GM12878 (cell line): ENCODE data around the gene IL18R1. TPM values are rescaled to one million over a fixed set of nuclear protein-coding genes. Genes with fewer than 3 reads are reported as not detected.

Experiments
- BHLHE40 ChIP-seq, 2 experiments: fragments of 450-650 bp in 1 of 2; IDR thresholded peaks; 2 replicates each; pipeline ENCODE4 v1.6.1; 2011 to 2017; ENCODE audit warnings: low read depth in 2 of 2, borderline replicate concordance in 1 of 2, improper control_type of control experiment in 1 of 2, low read length in 1 of 2, mild to moderate bottlenecking in 1 of 2
- CHD1 ChIP-seq: IDR thresholded peaks from 2 replicates; pipeline ENCODE4 v1.6.1; 2012; ENCODE audit warnings: low read depth, low read length, improper control_type of control experiment
- CHD4 ChIP-seq: fragments of 200-600 bp; sonication (generic); IDR thresholded peaks from 2 replicates; pipeline ENCODE4 v1.6.1; 2016; ENCODE audit warnings: mild to moderate bottlenecking
- EZH2 ChIP-seq: IDR thresholded peaks from 2 replicates; pipeline ENCODE4 v1.6.1; 2012; ENCODE audit warnings: low read depth, mild to moderate bottlenecking, control low read depth, inconsistent platforms, low read length, borderline replicate concordance; ENCODE audit not compliant: control insufficient read depth
- FOXM1 ChIP-seq: IDR thresholded peaks from 2 replicates; pipeline ENCODE4 v1.6.1; 2012; ENCODE audit warnings: low read depth, mild to moderate bottlenecking, inconsistent platforms, low read length, moderate library complexity
- GABPA ChIP-seq: IDR thresholded peaks from 2 replicates; pipeline ENCODE4 v1.6.1; 2014; ENCODE audit warnings: antibody characterized with exemption, low read depth, mild to moderate bottlenecking, inconsistent platforms
- MYC ChIP-seq: IDR thresholded peaks from 2 replicates; pipeline ENCODE4 v1.6.1; 2011; ENCODE audit warnings: mild to moderate bottlenecking, low read length, moderate library complexity, inconsistent platforms; ENCODE audit not compliant: insufficient read depth, insufficient replicate concordance, insufficient read length, severe bottlenecking
- NR2C2 ChIP-seq: IDR thresholded peaks from 2 replicates; pipeline ENCODE4 v1.6.1; 2011; ENCODE audit warnings: borderline replicate concordance, low read depth; ENCODE audit not compliant: control insufficient read depth, insufficient read length
- POLR2AphosphoS2 ChIP-seq: IDR thresholded peaks from 2 replicates; pipeline ENCODE4 v1.6.1; 2011; ENCODE audit warnings: low read depth, mild to moderate bottlenecking, low read length, improper control_type of control experiment, moderate library complexity
- RAD51 ChIP-seq: fragments of 450-650 bp; IDR thresholded peaks from 2 replicates; pipeline ENCODE4 v1.6.1; 2016; ENCODE audit warnings: moderate library complexity, mild to moderate bottlenecking, inconsistent platforms
- SIN3A ChIP-seq: IDR thresholded peaks from 2 replicates; pipeline ENCODE4 v1.6.1; 2012; ENCODE audit warnings: low read depth, low read length, improper control_type of control experiment
- SMAD1 ChIP-seq: fragments of 450-650 bp; IDR thresholded peaks from 2 replicates; pipeline ENCODE4 v1.6.1; 2018; ENCODE audit warnings: mild to moderate bottlenecking, low read depth; ENCODE audit not compliant: partially characterized antibody
- TBL1XR1 ChIP-seq: IDR thresholded peaks from 2 replicates; pipeline ENCODE4 v1.6.1; 2012; ENCODE audit warnings: low read depth, low read length, improper control_type of control experiment
- TCF3 ChIP-seq: IDR thresholded peaks from 2 replicates; pipeline ENCODE4 v1.6.1; 2012; ENCODE audit warnings: low read depth, mild to moderate bottlenecking, low read length, borderline replicate concordance; ENCODE audit not compliant: insufficient read depth
- WRNIP1 ChIP-seq: IDR thresholded peaks from 2 replicates; pipeline ENCODE4 v1.6.1; 2011; ENCODE audit warnings: low read depth, low read length, improper control_type of control experiment, borderline replicate concordance
- ZNF274 ChIP-seq: IDR thresholded peaks from one replicate; pipeline ENCODE4 v1.8.0; 2011; ENCODE audit not compliant: insufficient read length, insufficient read depth
- polyA plus RNA-seq, 11 experiments: library from polyadenylated mRNA; depleted of rRNA in 4 of 11; unstranded in 6 of 11; stranded (reverse) in 5 of 11; fragments of >200 nt; fragmentation: Nextera tagmentation in 4 of 11; fragmentation: Illumina TruSeq in 1 of 11; extraction: Ambion mirVana in 4 of 11; extraction: Trizol in 1 of 11; gene quantifications; 1 replicate in 1 of 11; 2 replicates in 10 of 11; pipeline versions ENCODE4 v1.2.1 to v1.2.3, GENCODE V29; 2011 to 2016; ENCODE audit warnings: inconsistent platforms in 2 of 11, missing spikeins in 2 of 11, low read depth in 1 of 11
- total RNA-seq, 4 experiments: library from RNA; depleted of rRNA in 3 of 4; stranded (reverse); fragments of >200 nt in 3 of 4; fragmentation: Illumina TruSeq in 1 of 4; extraction: Trizol in 1 of 4; gene quantifications; 2 replicates each; pipeline versions ENCODE4 v1.2.1 to v1.2.3, GENCODE V29; 2013 to 2021
- TF ChIP-seq, protein P1 (sequence below): IDR thresholded peaks from 2 replicates; pipeline ENCODE4 v1.6.1; 2012; ENCODE audit warnings: improper control_type of control experiment, low read depth, low read length; ENCODE audit not compliant: insufficient replicate concordance
- TF ChIP-seq, protein P2 (sequence below): fragments of 450-650 bp; formaldehyde crosslinking; IDR thresholded peaks from 2 replicates; pipeline ENCODE4 v1.5.0; 2022; ENCODE audit warnings: mild to moderate bottlenecking, missing genetic modification characterization
- TF ChIP-seq, protein P3 (sequence below): fragments of 450-650 bp; IDR thresholded peaks from 2 replicates; pipeline ENCODE4 v1.6.1; 2016; ENCODE audit warnings: mild to moderate bottlenecking

Gene IL18R1
- total and polyA plus RNA-seq, 10 of the 15 experiments (the other 5 are each of a cell fraction or from before 2014, with no cell fraction given): 3.5 to 15.5 (median 11.1) TPM

DNA sequence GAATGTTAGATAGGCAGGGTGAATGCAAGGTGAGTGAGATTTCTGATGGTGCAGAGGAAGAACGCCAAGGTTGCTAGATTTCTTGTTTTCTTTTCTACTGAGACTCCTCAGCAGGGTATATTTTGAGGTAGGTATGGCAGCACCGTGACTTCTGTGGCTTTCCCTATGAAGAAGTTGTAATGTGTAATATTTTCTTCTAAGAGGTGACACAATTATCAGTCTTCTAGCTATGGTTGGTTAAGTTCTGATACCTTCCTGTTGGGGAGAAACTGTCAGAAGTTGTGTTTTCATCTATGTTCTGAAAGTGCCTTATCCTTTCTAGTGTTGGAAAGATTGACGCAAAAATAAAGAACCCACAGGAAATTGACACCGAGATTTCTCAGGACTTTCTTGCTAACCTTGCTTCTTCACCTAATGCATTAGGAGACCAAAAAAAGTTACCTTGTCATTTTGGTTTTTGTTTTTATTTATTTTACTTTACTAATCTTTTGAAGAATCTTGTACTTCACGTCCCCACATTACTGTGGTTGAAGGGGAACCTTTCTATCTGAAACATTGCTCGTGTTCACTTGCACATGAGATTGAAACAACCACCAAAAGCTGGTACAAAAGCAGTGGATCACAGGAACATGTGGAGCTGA, 11.9 kb downstream of the IL18R1 start (continued):
- TF ChIP-seq, protein P1, sequence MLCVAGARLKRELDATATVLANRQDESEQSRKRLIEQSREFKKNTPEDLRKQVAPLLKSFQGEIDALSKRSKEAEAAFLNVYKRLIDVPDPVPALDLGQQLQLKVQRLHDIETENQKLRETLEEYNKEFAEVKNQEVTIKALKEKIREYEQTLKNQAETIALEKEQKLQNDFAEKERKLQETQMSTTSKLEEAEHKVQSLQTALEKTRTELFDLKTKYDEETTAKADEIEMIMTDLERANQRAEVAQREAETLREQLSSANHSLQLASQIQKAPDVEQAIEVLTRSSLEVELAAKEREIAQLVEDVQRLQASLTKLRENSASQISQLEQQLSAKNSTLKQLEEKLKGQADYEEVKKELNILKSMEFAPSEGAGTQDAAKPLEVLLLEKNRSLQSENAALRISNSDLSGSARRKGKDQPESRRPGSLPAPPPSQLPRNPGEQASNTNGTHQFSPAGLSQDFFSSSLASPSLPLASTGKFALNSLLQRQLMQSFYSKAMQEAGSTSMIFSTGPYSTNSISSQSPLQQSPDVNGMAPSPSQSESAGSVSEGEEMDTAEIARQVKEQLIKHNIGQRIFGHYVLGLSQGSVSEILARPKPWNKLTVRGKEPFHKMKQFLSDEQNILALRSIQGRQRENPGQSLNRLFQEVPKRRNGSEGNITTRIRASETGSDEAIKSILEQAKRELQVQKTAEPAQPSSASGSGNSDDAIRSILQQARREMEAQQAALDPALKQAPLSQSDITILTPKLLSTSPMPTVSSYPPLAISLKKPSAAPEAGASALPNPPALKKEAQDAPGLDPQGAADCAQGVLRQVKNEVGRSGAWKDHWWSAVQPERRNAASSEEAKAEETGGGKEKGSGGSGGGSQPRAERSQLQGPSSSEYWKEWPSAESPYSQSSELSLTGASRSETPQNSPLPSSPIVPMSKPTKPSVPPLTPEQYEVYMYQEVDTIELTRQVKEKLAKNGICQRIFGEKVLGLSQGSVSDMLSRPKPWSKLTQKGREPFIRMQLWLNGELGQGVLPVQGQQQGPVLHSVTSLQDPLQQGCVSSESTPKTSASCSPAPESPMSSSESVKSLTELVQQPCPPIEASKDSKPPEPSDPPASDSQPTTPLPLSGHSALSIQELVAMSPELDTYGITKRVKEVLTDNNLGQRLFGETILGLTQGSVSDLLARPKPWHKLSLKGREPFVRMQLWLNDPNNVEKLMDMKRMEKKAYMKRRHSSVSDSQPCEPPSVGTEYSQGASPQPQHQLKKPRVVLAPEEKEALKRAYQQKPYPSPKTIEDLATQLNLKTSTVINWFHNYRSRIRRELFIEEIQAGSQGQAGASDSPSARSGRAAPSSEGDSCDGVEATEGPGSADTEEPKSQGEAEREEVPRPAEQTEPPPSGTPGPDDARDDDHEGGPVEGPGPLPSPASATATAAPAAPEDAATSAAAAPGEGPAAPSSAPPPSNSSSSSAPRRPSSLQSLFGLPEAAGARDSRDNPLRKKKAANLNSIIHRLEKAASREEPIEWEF: no peak
- TF ChIP-seq EZH2: no peak
- TF ChIP-seq WRNIP1: no peak
- TF ChIP-seq POLR2AphosphoS2: no peak
- TF ChIP-seq CHD1: no peak
- no peak for TF ChIP-seq ZNF274
- TF ChIP-seq SMAD1: no peak
- TF ChIP-seq SIN3A: no peak
- no peak for TF ChIP-seq TCF3
- TF ChIP-seq TBL1XR1: no peak
- TF ChIP-seq CHD4: no peak
- no peak for TF ChIP-seq NR2C2
- TF ChIP-seq MYC: no peak
- peak; percentile 84; the same call in 1 of the 2 replicates for TF ChIP-seq FOXM1
- 0 out of 2 replicates have a peak, but pooled peaks have one; percentile 10 for TF ChIP-seq GABPA
- TF ChIP-seq, protein P2, sequence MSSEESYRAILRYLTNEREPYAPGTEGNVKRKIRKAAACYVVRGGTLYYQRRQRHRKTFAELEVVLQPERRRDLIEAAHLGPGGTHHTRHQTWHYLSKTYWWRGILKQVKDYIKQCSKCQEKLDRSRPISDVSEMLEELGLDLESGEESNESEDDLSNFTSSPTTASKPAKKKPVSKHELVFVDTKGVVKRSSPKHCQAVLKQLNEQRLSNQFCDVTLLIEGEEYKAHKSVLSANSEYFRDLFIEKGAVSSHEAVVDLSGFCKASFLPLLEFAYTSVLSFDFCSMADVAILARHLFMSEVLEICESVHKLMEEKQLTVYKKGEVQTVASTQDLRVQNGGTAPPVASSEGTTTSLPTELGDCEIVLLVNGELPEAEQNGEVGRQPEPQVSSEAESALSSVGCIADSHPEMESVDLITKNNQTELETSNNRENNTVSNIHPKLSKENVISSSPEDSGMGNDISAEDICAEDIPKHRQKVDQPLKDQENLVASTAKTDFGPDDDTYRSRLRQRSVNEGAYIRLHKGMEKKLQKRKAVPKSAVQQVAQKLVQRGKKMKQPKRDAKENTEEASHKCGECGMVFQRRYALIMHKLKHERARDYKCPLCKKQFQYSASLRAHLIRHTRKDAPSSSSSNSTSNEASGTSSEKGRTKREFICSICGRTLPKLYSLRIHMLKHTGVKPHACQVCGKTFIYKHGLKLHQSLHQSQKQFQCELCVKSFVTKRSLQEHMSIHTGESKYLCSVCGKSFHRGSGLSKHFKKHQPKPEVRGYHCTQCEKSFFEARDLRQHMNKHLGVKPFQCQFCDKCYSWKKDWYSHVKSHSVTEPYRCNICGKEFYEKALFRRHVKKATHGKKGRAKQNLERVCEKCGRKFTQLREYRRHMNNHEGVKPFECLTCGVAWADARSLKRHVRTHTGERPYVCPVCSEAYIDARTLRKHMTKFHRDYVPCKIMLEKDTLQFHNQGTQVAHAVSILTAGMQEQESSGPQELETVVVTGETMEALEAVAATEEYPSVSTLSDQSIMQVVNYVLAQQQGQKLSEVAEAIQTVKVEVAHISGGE (CRISPR knock-in tag): no peak
- TF ChIP-seq BHLHE40 (IDR thresholded peaks at IDR 0.05; ENCODE audit: borderline replicate concordance in 1 of 2, low read depth in 2 of 2, low read length in 1 of 2): peak; percentile 25 to 27; a peak in 1 of 4 replicates
- TF ChIP-seq RAD51: no peak
- TF ChIP-seq, protein P3, sequence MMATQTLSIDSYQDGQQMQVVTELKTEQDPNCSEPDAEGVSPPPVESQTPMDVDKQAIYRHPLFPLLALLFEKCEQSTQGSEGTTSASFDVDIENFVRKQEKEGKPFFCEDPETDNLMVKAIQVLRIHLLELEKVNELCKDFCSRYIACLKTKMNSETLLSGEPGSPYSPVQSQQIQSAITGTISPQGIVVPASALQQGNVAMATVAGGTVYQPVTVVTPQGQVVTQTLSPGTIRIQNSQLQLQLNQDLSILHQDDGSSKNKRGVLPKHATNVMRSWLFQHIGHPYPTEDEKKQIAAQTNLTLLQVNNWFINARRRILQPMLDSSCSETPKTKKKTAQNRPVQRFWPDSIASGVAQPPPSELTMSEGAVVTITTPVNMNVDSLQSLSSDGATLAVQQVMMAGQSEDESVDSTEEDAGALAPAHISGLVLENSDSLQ: peak; percentile 74; the same call in 1 of the 2 replicates
